Measurements from ENCODE around the gene ZC3H8. TPM values are rescaled to one million over a fixed set of nuclear protein-coding genes. Genes with fewer than 3 reads are reported as not detected.

Gene ZC3H8
- total and polyA plus RNA-seq, 2 donors (not counting 3 experiments of a cell fraction or from before 2014, with no cell fraction given) = 0.95 to 7.1 TPM

- no TSS peak for BruUV-seq (replicated peaks)
- intact Hi-C loops (cut with micrococcal nuclease) (no loop called here), dilution Hi-C loops (cut with MboI; ENCODE audit: extremely low pct_ligation_motif_present, low sequenced_read_pairs) (no loop called here)
- no peaks in the 10 kb centered on the region for H3K27me3 ChIP-seq (ENCODE audit: control insufficient read depth in 2 of 2, insufficient read depth in 2 of 2, low read length in 2 of 2)
- TF ChIP-seq GATA2 (IDR thresholded peaks at IDR 0.05; ENCODE audit: insufficient read depth, insufficient read length, low read depth, low read length) = no peak
- no peak for TF ChIP-seq MAX (IDR thresholded peaks at IDR 0.05; ENCODE audit: insufficient read depth, insufficient read length)
- TF ChIP-seq FOS (IDR thresholded peaks at IDR 0.05; ENCODE audit: borderline replicate concordance, insufficient read depth, low read length) = no peak
- no peak for TF ChIP-seq JUN (IDR thresholded peaks at IDR 0.05; ENCODE audit: borderline replicate concordance, insufficient read depth, insufficient read length, low read depth)
- no peak for TF ChIP-seq POLR2A (IDR thresholded peaks at IDR 0.05; ENCODE audit: low read depth, low read length)
- TF ChIP-seq MYC (IDR thresholded peaks at IDR 0.05; ENCODE audit: low read depth, low read length) = no peak
- TF ChIP-seq CTCF (IDR thresholded peaks at IDR 0.05; ENCODE audit: extremely low read depth in 1 of 2, insufficient read depth in 1 of 2, low read depth in 1 of 2, low read length in 2 of 2) = no peak
- no peak for TF ChIP-seq POLR2AphosphoS5 (IDR thresholded peaks at IDR 0.05; ENCODE audit: insufficient read depth, low read depth, low read length)
- TF ChIP-seq EZH2 (IDR thresholded peaks at IDR 0.05; ENCODE audit: borderline replicate concordance, low read depth, low read length, severe bottlenecking) = no peak
- POLR2A ChIA-PET = no interaction called here
- CTCF ChIA-PET = interaction anchor here (0.6 to 1.4 kb wide), 3 partner anchors 12 to 161 kb away, joined by 3 read pairs; partner anchors contain the start of gene RGPD8
- no peak for FAIRE-seq
- no peaks in the 10 kb centered on the region for H3K9me3 ChIP-seq (replicated peaks; ENCODE audit: control insufficient read depth, insufficient read depth, low read length)
- H4K20me1 ChIP-seq (replicated peaks; ENCODE audit: control insufficient read depth, extremely low read depth, insufficient read depth, low read length) = no peaks in the 10 kb centered on the region
- DNase-seq (ENCODE audit: low read depth, low spot score) = no peak
- H3K9ac ChIP-seq (replicated peaks; ENCODE audit: extremely low read depth, insufficient read depth, low read length) = no peak overlapping the region
- no peak overlapping the region for H3K4me3 ChIP-seq (replicated peaks in 1 of 3; ENCODE audit: insufficient read depth in 1 of 3, low read depth in 1 of 3, low read length in 3 of 3)
- H3K36me3 ChIP-seq (ENCODE audit: control insufficient read depth in 2 of 2, extremely low read depth in 1 of 2, insufficient read depth in 2 of 2, low read length in 2 of 2) = no peaks in the 10 kb centered on the region
- H3K79me2 ChIP-seq (ENCODE audit: control insufficient read depth, insufficient read depth, low read length) = no peaks in the 10 kb centered on the region
- H3K4me1 ChIP-seq (ENCODE audit: control insufficient read depth, extremely low read depth, insufficient read depth, low read length) = peaks cover 9% of the 10 kb centered on the region
- H3K4me2 ChIP-seq (ENCODE audit: insufficient read depth, low read length) = no peak overlapping the region
- no peak overlapping the region for H3K27ac ChIP-seq (ENCODE audit: insufficient read depth, low read depth, low read length)
- no peak overlapping the region for H2AFZ ChIP-seq (ENCODE audit: low read depth, low read length)
- H3K9me1 ChIP-seq (replicated peaks; ENCODE audit: control insufficient read depth, extremely low read depth, insufficient read depth, low read length) = no peaks in the 10 kb centered on the region
Observed at GRCh38 chr2:112272669-112273068, 17.8 kb upstream of the ZC3H8 start.
